Trophoblast cell (in vitro differentiated cells and primary cell): ENCODE results near the gene RSRP1.

ENCODE experiments used
- DNase-seq, 2 donors: peaks; one replicate each; pipeline ENCODE4 v3.0.0-alpha.2; 2016
- H2AFZ ChIP-seq: 2 replicates; pipeline ENCODE4 v1.6.1; 2013; ENCODE audit warnings: low read length, moderate library complexity, mild to moderate bottlenecking; ENCODE audit not compliant: insufficient read depth, poor library complexity
- H2AK5ac ChIP-seq: 2 replicates; pipeline ENCODE4 v1.6.1; 2013; ENCODE audit warnings: mild to moderate bottlenecking, low read length
- H2BK120ac ChIP-seq: 2 replicates; pipeline ENCODE4 v1.6.1; 2013; ENCODE audit warnings: low read length, mild to moderate bottlenecking, moderate library complexity; ENCODE audit not compliant: insufficient read depth, poor library complexity
- H2BK12ac ChIP-seq: 2 replicates; pipeline ENCODE4 v1.6.1; 2013; ENCODE audit warnings: mild to moderate bottlenecking, low read length, moderate library complexity
- H2BK5ac ChIP-seq: 2 replicates; pipeline ENCODE4 v1.6.1; 2013; ENCODE audit warnings: low read length, low read depth, moderate library complexity, mild to moderate bottlenecking; ENCODE audit not compliant: poor library complexity
- H3K14ac ChIP-seq: 2 replicates; pipeline ENCODE4 v1.6.1; 2013; ENCODE audit warnings: mild to moderate bottlenecking, low read length
- H3K18ac ChIP-seq: 2 replicates; pipeline ENCODE4 v1.6.1; 2013; ENCODE audit warnings: mild to moderate bottlenecking, low read length
- H3K23ac ChIP-seq: 2 replicates; pipeline ENCODE4 v1.6.1; 2013; ENCODE audit warnings: low read length
- H3K27ac ChIP-seq: 2 replicates; pipeline ENCODE4 v1.5.1; 2013; ENCODE audit warnings: low read depth, mild to moderate bottlenecking, inconsistent platforms, low read length, moderate library complexity
- H3K27me3 ChIP-seq: 2 replicates; pipeline ENCODE4 v1.6.1; 2013; ENCODE audit warnings: inconsistent platforms, mild to moderate bottlenecking, low read length, moderate library complexity; ENCODE audit not compliant: insufficient read depth
- H3K36me3 ChIP-seq, 2 experiments: 1 replicate in 1 of 2; 2 replicates in 1 of 2; pipeline ENCODE4 v1.6.1; 2013; ENCODE audit warnings: low read length in 2 of 2, mild to moderate bottlenecking in 2 of 2, moderate library complexity in 1 of 2; ENCODE audit not compliant: insufficient read depth in 2 of 2, control insufficient read depth in 1 of 2
- H3K4ac ChIP-seq: 2 replicates; pipeline ENCODE4 v1.6.1; 2013; ENCODE audit warnings: low read depth, mild to moderate bottlenecking, low read length, moderate library complexity
- H3K4me1 ChIP-seq, 2 experiments: 1 replicate in 1 of 2; 2 replicates in 1 of 2; pipeline ENCODE4 v1.6.1; 2013; ENCODE audit warnings: low read length in 2 of 2, mild to moderate bottlenecking in 2 of 2, moderate library complexity in 1 of 2; ENCODE audit not compliant: insufficient read depth in 2 of 2, control insufficient read depth in 1 of 2
- H3K4me2 ChIP-seq: 2 replicates; pipeline ENCODE4 v1.6.1; 2013; ENCODE audit warnings: inconsistent platforms, mild to moderate bottlenecking, low read length, moderate library complexity
- H3K4me3 ChIP-seq: 2 replicates; pipeline ENCODE4 v1.5.1; 2013; ENCODE audit warnings: mild to moderate bottlenecking, low read depth, low read length, inconsistent platforms
- H3K79me1 ChIP-seq: one replicate; pipeline ENCODE4 v1.6.1; 2013; ENCODE audit warnings: low read length
- H3K79me2 ChIP-seq: 2 replicates; pipeline ENCODE4 v1.6.1; 2013; ENCODE audit warnings: low read length, mild to moderate bottlenecking; ENCODE audit not compliant: control insufficient read depth, insufficient read depth, poor library complexity
- H3K9ac ChIP-seq: 2 replicates; pipeline ENCODE4 v1.6.1; 2013; ENCODE audit warnings: mild to moderate bottlenecking, low read length
- H3K9me3 ChIP-seq: 2 replicates; pipeline ENCODE4 v1.6.1; 2013; ENCODE audit warnings: low read depth, mild to moderate bottlenecking, control low read depth, inconsistent platforms, low read length; ENCODE audit not compliant: insufficient read depth
- H4K12ac ChIP-seq: 2 replicates; pipeline ENCODE4 v1.6.1; 2013; ENCODE audit warnings: low read depth, mild to moderate bottlenecking, low read length, moderate library complexity
- H4K8ac ChIP-seq: 2 replicates; pipeline ENCODE4 v1.6.1; 2013; ENCODE audit warnings: low read depth, mild to moderate bottlenecking, low read length, moderate library complexity
- H4K91ac ChIP-seq: one replicate; pipeline ENCODE4 v1.6.1; 2013; ENCODE audit warnings: low read depth, mild to moderate bottlenecking, low read length, moderate library complexity
- WGBS: extraction: QIAGEN DNeasy Blood & Tissue Kit; methylation state at CpG from one replicate; pipeline ENCODE4 v1.1.7; 2013; ENCODE audit warnings: missing lambda C conversion rate; ENCODE audit not compliant: insufficient read length, insufficient coverage; ENCODE audit errors: extremely low coverage; 5-methylcytosine and 5-hydroxymethylcytosine counted together

RSRP1 gene

GRCh38 chr1:25194572-25195020 lies 52.7 kb downstream of the RSRP1 start:
- H3K36me3 ChIP-seq: no peaks in the 10 kb centered on the region
- H3K4me1 ChIP-seq: no peaks in the 10 kb centered on the region
- H2AFZ ChIP-seq: no peak overlapping the region
- WGBS: no CpG with 5 or more reads among the region's 17 CpGs
- no peak overlapping the region for H2BK120ac ChIP-seq
- no peak overlapping the region for H2BK12ac ChIP-seq
- DNase-seq: peak; percentile 15 to 21
- no peak overlapping the region for H3K4me2 ChIP-seq
- H3K4me3 ChIP-seq: no peak overlapping the region
- H2BK5ac ChIP-seq: no peak overlapping the region
- no peak overlapping the region for H4K91ac ChIP-seq
- no peak overlapping the region for H3K9ac ChIP-seq
- H4K12ac ChIP-seq: no peak overlapping the region
- H4K8ac ChIP-seq: no peak overlapping the region
- no peak overlapping the region for H2AK5ac ChIP-seq
- H3K9me3 ChIP-seq: peaks cover 2% of the 10 kb centered on the region
- H3K27ac ChIP-seq: no peak overlapping the region
- H3K4ac ChIP-seq: no peak overlapping the region
- no peak overlapping the region for H3K18ac ChIP-seq
- no peaks in the 10 kb centered on the region for H3K27me3 ChIP-seq
- H3K23ac ChIP-seq: no peak overlapping the region
- H3K14ac ChIP-seq: no peak overlapping the region
- no peaks in the 10 kb centered on the region for H3K79me2 ChIP-seq
- H3K79me1 ChIP-seq: no peaks in the 10 kb centered on the region

GRCh38 chr1:25194054-25194453 lies 53.2 kb downstream of the RSRP1 start:
- Histone ChIP-seq H3K4ac (no peak overlapping the region), H4K12ac (no peak overlapping the region), H3K36me3 (no peaks in the 10 kb centered on the region), H4K8ac (no peak overlapping the region), H2BK12ac (no peak overlapping the region), H3K23ac (no peak overlapping the region), H2BK5ac (no peak overlapping the region), H3K18ac (no peak overlapping the region), H3K4me3 (no peak overlapping the region), H2BK120ac (no peak overlapping the region), H3K4me2 (no peak overlapping the region), H3K9ac (no peak overlapping the region), H2AFZ (no peak overlapping the region), H3K27me3 (no peaks in the 10 kb centered on the region), H4K91ac (no peak overlapping the region), H3K79me2 (no peaks in the 10 kb centered on the region), H3K14ac (no peak overlapping the region), H2AK5ac (no peak overlapping the region), H3K9me3 (peaks cover 2% of the 10 kb centered on the region), H3K27ac (no peak overlapping the region), H3K4me1 (no peaks in the 10 kb centered on the region), H3K79me1 (no peaks in the 10 kb centered on the region)
- 100% methylated on average over 7 of the region's 8 CpGs for WGBS
- no peak for DNase-seq

DNA sequence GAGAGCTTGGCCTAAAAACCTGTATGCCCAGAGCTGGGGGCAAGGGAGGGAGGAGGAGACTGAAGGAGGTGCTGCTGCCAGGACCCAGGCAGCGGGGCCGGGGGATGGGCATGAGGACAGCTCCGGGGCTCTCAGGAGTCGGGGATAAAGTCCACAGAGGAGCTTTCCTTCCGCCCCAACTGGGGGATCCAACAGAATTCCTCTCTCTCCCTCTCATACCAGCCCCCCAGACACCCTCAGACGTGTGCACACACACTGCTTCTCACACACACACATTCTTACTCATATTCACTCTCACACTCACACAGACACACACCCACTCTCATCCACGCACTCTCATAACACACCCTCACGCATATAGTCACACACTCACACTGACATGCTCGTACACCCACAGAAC lies 54.0 kb downstream of the RSRP1 start:
- H2BK12ac ChIP-seq: no peak overlapping the region
- no peak overlapping the region for H2BK5ac ChIP-seq
- H3K79me1 ChIP-seq: no peaks in the 10 kb centered on the region
- H3K4ac ChIP-seq: no peak overlapping the region
- no peak overlapping the region for H4K12ac ChIP-seq
- H2AFZ ChIP-seq: no peak overlapping the region
- no peak overlapping the region for H4K8ac ChIP-seq
- H3K4me2 ChIP-seq: no peak overlapping the region
- no peaks in the 10 kb centered on the region for H3K36me3 ChIP-seq
- H4K91ac ChIP-seq: no peak overlapping the region
- no peak overlapping the region for H3K4me3 ChIP-seq
- H3K4me1 ChIP-seq: no peaks in the 10 kb centered on the region
- H2BK120ac ChIP-seq: no peak overlapping the region
- DNase-seq: no peak
- peak overlapping the region; percentile 48 for H3K9ac ChIP-seq
- H3K9me3 ChIP-seq: peaks cover 2% of the 10 kb centered on the region
- H3K14ac ChIP-seq: no peak overlapping the region
- no peak overlapping the region for H3K18ac ChIP-seq
- no peaks in the 10 kb centered on the region for H3K79me2 ChIP-seq
- H3K27ac ChIP-seq: no peak overlapping the region
- H3K27me3 ChIP-seq: no peaks in the 10 kb centered on the region
- WGBS: 100% methylated on average over 3 of the region's 9 CpGs
- peak overlapping the region; percentile 74 for H3K23ac ChIP-seq
- H2AK5ac ChIP-seq: no peak overlapping the region
